ENCODE data around the gene RPS15.

RPS15 gene

GRCh38 chr19:1401889-1402217 lies 36.3 kb upstream of the RPS15 start:
- Histone ChIP-seq H3K9ac (ENCODE audit: low read length in 5 of 5) (peak overlapping the region in 2 of 5 donors; percentile 56 to 64), H3K27me3 (ENCODE audit: control insufficient read depth in 5 of 5, insufficient read depth in 4 of 5, low read length in 5 of 5) (peaks cover 0 to 4% (median 0%) of the 10 kb centered on the region in 5 donors), H3K27ac (ENCODE audit: low read depth, low read length) (no peak overlapping the region), H3K4me1 (ENCODE audit: control insufficient read depth in 5 of 5, insufficient read depth in 5 of 5, low read length in 5 of 5) (peaks cover 0 to 33% (median 29%) of the 10 kb centered on the region in 5 donors), H3K4me3 (ENCODE audit: low read depth in 1 of 5, low read length in 5 of 5) (peak overlapping the region in 4 of 5 donors; percentile 59 to 71 (median 62)), H3K9me3 (ENCODE audit: control insufficient read depth in 5 of 5, low read length in 5 of 5) (no peaks in the 10 kb centered on the region), H3K36me3 (ENCODE audit: control insufficient read depth in 5 of 5, insufficient read depth in 5 of 5, low read length in 5 of 5) (no peaks in the 10 kb centered on the region)

- peaks cover 0 to 4% (median 0%) of the 10 kb centered on the region in 5 donors for H3K27me3 ChIP-seq (ENCODE audit: control insufficient read depth in 5 of 5, insufficient read depth in 4 of 5, low read length in 5 of 5)
- no peaks in the 10 kb centered on the region for H3K36me3 ChIP-seq (ENCODE audit: control insufficient read depth in 5 of 5, insufficient read depth in 5 of 5, low read length in 5 of 5)
- H3K27ac ChIP-seq (ENCODE audit: low read depth, low read length) = no peak overlapping the region
- H3K4me1 ChIP-seq (ENCODE audit: control insufficient read depth in 5 of 5, insufficient read depth in 5 of 5, low read length in 5 of 5) = peaks cover 0 to 35% (median 29%) of the 10 kb centered on the region in 5 donors
- no peak overlapping the region for H3K9ac ChIP-seq (ENCODE audit: low read length in 5 of 5)
- H3K9me3 ChIP-seq (ENCODE audit: control insufficient read depth in 5 of 5, low read length in 5 of 5) = no peaks in the 10 kb centered on the region
- no peak overlapping the region for H3K4me3 ChIP-seq (ENCODE audit: low read depth in 1 of 5, low read length in 5 of 5)
Observed at GRCh38 chr19:1402411-1403070, 35.7 kb upstream of the RPS15 start.

- Histone ChIP-seq H3K27me3 (ENCODE audit: control insufficient read depth in 5 of 5, insufficient read depth in 4 of 5, low read length in 5 of 5) (peaks cover 0 to 3% (median 0%) of the 10 kb centered on the region in 5 donors), H3K9me3 (ENCODE audit: control insufficient read depth in 5 of 5, low read length in 5 of 5) (no peaks in the 10 kb centered on the region), H3K4me1 (ENCODE audit: control insufficient read depth in 5 of 5, insufficient read depth in 5 of 5, low read length in 5 of 5) (peaks cover 15 to 56% (median 44%) of the 10 kb centered on the region in 5 donors), H3K9ac (ENCODE audit: low read length in 5 of 5) (peak overlapping the region in 3 of 5 donors; percentile 20 to 59 (median 35)), H3K36me3 (ENCODE audit: control insufficient read depth in 5 of 5, insufficient read depth in 5 of 5, low read length in 5 of 5) (peaks cover 0 to 5% (median 0%) of the 10 kb centered on the region in 5 donors), H3K27ac (ENCODE audit: low read depth, low read length) (peak overlapping the region; percentile 54), H3K4me3 (ENCODE audit: low read depth in 1 of 5, low read length in 5 of 5) (peak overlapping the region; percentile 57 to 65 (median 60))
Observed at GRCh38 chr19:1406774-1407527, 31.2 kb upstream of the RPS15 start.

- Histone ChIP-seq H3K36me3 (ENCODE audit: control insufficient read depth in 5 of 5, insufficient read depth in 5 of 5, low read length in 5 of 5) (peaks cover 0 to 8% (median 2%) of the 10 kb centered on the region in 5 donors), H3K4me3 (ENCODE audit: low read depth in 1 of 5, low read length in 5 of 5) (peak within 1 kb of the TSS; percentile 59 to 81 (median 72)), H3K9ac (ENCODE audit: low read length in 5 of 5) (peak within 1 kb of the TSS in 4 of 5 donors; percentile 90 to 97 (median 97)), H3K4me1 (ENCODE audit: control insufficient read depth in 5 of 5, insufficient read depth in 5 of 5, low read length in 5 of 5) (peaks cover 15 to 56% (median 49%) of the 10 kb centered on the region in 5 donors), H3K9me3 (ENCODE audit: control insufficient read depth in 5 of 5, low read length in 5 of 5) (no peaks in the 10 kb centered on the region), H3K27me3 (ENCODE audit: control insufficient read depth in 5 of 5, insufficient read depth in 4 of 5, low read length in 5 of 5) (peaks cover 0 to under 1% (median 0%) of the 10 kb centered on the region in 5 donors), H3K27ac (ENCODE audit: low read depth, low read length) (peak within 1 kb of the TSS; percentile 83)
Observed at GRCh38 chr19:1407528-1408299, 30.5 kb upstream of the RPS15 start, which contains the start of gene DAZAP1. TSS of gene DAZAP1 (plus strand) at chr19:1407586. CDS start at chr19:1407774, 188 bp downstream.

- Histone ChIP-seq H3K4me1 (ENCODE audit: control insufficient read depth in 5 of 5, insufficient read depth in 5 of 5, low read length in 5 of 5) (peaks cover 15 to 64% (median 55%) of the 10 kb centered on the region in 5 donors), H3K27me3 (ENCODE audit: control insufficient read depth in 5 of 5, insufficient read depth in 4 of 5, low read length in 5 of 5) (no peaks in the 10 kb centered on the region), H3K4me3 (ENCODE audit: low read depth in 1 of 5, low read length in 5 of 5) (peak overlapping the region; percentile 69 to 81 (median 73)), H3K9ac (ENCODE audit: low read length in 5 of 5) (peak overlapping the region; percentile 84 to 97 (median 97)), H3K36me3 (ENCODE audit: control insufficient read depth in 5 of 5, insufficient read depth in 5 of 5, low read length in 5 of 5) (peaks cover 0 to 16% (median 6%) of the 10 kb centered on the region in 5 donors), H3K9me3 (ENCODE audit: control insufficient read depth in 5 of 5, low read length in 5 of 5) (no peaks in the 10 kb centered on the region), H3K27ac (ENCODE audit: low read depth, low read length) (peak overlapping the region; percentile 83)
Observed at GRCh38 chr19:1408300-1409203, 29.6 kb upstream of the RPS15 start.

- peaks cover 0 to 16% (median 6%) of the 10 kb centered on the region in 5 donors for H3K36me3 ChIP-seq (ENCODE audit: control insufficient read depth in 5 of 5, insufficient read depth in 5 of 5, low read length in 5 of 5)
- H3K9me3 ChIP-seq (ENCODE audit: control insufficient read depth in 5 of 5, low read length in 5 of 5) = no peaks in the 10 kb centered on the region
- H3K9ac ChIP-seq (ENCODE audit: low read length in 5 of 5) = peak overlapping the region; percentile 84 to 97 (median 97)
- peak overlapping the region; percentile 83 for H3K27ac ChIP-seq (ENCODE audit: low read depth, low read length)
- no peaks in the 10 kb centered on the region for H3K27me3 ChIP-seq (ENCODE audit: control insufficient read depth in 5 of 5, insufficient read depth in 4 of 5, low read length in 5 of 5)
- peak overlapping the region; percentile 69 to 81 (median 73) for H3K4me3 ChIP-seq (ENCODE audit: low read depth in 1 of 5, low read length in 5 of 5)
- H3K4me1 ChIP-seq (ENCODE audit: control insufficient read depth in 5 of 5, insufficient read depth in 5 of 5, low read length in 5 of 5) = peaks cover 15 to 68% (median 56%) of the 10 kb centered on the region in 5 donors
Observed at GRCh38 chr19:1409204-1410005, 28.8 kb upstream of the RPS15 start.

- H3K27ac ChIP-seq (ENCODE audit: low read depth, low read length) = peak overlapping the region; percentile 77
- H3K36me3 ChIP-seq (ENCODE audit: control insufficient read depth in 5 of 5, insufficient read depth in 5 of 5, low read length in 5 of 5) = peaks cover 0 to 16% (median 6%) of the 10 kb centered on the region in 5 donors
- H3K9ac ChIP-seq (ENCODE audit: low read length in 5 of 5) = peak overlapping the region in 4 of 5 donors; percentile 46 to 97 (median 70)
- H3K27me3 ChIP-seq (ENCODE audit: control insufficient read depth in 5 of 5, insufficient read depth in 4 of 5, low read length in 5 of 5) = no peaks in the 10 kb centered on the region
- H3K4me1 ChIP-seq (ENCODE audit: control insufficient read depth in 5 of 5, insufficient read depth in 5 of 5, low read length in 5 of 5) = peaks cover 15 to 74% (median 62%) of the 10 kb centered on the region in 5 donors
- peak overlapping the region in 4 of 5 donors; percentile 1 to 73 (median 30) for H3K4me3 ChIP-seq (ENCODE audit: low read depth in 1 of 5, low read length in 5 of 5)
- no peaks in the 10 kb centered on the region for H3K9me3 ChIP-seq (ENCODE audit: control insufficient read depth in 5 of 5, low read length in 5 of 5)
Observed at GRCh38 chr19:1410136-1410786, 27.9 kb upstream of the RPS15 start.

DNA sequence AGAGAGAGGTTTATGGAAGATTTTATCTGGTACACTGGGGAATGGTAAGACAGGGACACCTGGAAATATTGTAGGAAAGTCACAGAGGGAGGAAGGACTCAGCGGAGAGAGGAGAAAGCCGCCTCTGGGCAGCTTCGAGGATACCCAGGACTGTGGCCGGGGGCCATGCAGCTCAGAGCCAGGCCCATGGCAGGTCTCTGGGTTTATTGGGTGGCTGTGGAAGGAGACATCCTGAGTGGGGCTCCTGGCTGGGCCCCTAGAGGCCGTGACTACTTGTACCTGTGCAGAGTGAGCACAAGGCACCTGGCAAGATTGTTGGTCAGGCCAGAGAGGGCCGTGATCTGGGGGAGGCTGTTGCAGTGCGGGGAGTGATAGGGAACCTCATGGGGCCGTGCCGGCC lies 27.4 kb upstream of the RPS15 start:
- H3K4me3 ChIP-seq (ENCODE audit: low read depth in 1 of 5, low read length in 5 of 5) = peak overlapping the region in 1 of 5 donors; percentile 3

More for the DNA sequence above, 27.4 kb upstream of the RPS15 start:
- H3K4me1 ChIP-seq (ENCODE audit: control insufficient read depth in 5 of 5, insufficient read depth in 5 of 5, low read length in 5 of 5) = peaks cover 19 to 79% (median 68%) of the 10 kb centered on the region in 5 donors
- H3K27ac ChIP-seq (ENCODE audit: low read depth, low read length) = peak overlapping the region; percentile 77
- H3K9me3 ChIP-seq (ENCODE audit: control insufficient read depth in 5 of 5, low read length in 5 of 5) = no peaks in the 10 kb centered on the region
- no peaks in the 10 kb centered on the region for H3K27me3 ChIP-seq (ENCODE audit: control insufficient read depth in 5 of 5, insufficient read depth in 4 of 5, low read length in 5 of 5)
- H3K36me3 ChIP-seq (ENCODE audit: control insufficient read depth in 5 of 5, insufficient read depth in 5 of 5, low read length in 5 of 5) = peaks cover 0 to 16% (median 6%) of the 10 kb centered on the region in 5 donors
- peak overlapping the region in 4 of 5 donors; percentile 46 to 97 (median 70) for H3K9ac ChIP-seq (ENCODE audit: low read length in 5 of 5)

Data from subcutaneous abdominal adipose tissue (tissue), 5 donors.